Hematopoietic multipotent progenitor cell treated with erythropoietin and hydrocortisone succinate and interleukin-3 and kit ligand, for 8 days (in vitro differentiated cells): ENCODE results near the gene ELF1.

Experiments used
- DNase-seq: peaks from one replicate; pipeline ENCODE4 v3.0.0-alpha.2; 2015

Gene ELF1

DNA sequence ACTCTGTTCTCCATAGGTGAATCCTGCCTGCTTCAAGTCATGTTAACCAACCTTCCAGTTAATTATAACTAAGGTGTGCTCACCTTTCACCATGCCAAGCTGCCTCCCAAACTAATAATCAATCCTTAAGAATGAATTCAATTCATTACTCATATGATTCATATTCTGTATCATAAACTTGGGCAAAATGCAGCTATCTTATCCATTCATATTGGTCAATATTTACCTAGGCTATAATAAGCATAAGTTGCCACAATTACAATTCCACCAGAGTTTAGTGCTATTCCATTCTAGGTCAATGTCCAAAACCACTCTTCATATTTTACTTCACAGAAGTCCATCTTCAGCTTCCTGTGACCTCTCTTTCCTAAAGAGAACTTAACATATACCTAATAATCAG, 13.4 kb downstream of the ELF1 start:
- DNase-seq: no peak

DNA sequence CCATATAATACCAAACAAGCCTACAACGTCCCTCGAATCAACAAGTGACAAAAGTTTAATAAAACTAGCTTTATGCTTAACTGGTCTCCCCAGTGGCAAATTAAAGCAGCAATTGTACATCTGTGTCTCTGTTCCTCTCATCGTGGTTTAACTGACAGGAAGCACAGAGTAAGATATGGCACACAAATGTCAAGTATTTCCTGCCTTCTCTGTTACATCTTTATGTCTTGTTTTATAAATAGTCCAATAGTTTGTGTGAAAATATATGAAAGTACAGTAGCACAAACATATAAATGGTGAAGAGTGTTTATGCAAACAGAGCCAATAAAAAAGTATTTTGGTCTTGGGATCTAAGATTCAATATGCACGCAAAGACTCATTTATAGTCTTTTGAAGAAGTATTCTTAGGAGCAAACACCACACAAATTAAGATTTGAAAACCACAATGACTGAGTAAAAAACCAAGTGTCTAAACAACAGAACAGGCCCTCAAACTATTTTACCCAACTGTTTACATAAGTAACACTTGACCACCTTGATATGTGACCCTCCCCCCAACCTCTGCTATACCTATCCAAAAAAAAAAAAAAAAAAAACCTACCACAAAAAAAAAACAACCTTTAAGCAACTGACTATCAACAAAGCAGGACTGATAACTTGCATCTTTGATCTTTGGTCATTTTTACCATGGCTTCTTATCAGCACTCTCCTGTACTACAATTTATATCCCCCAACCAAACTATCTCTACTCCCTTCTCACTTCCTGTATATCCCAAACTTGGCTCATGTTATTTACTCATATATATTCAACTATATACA, 14.0 kb downstream of the ELF1 start:
- peak; percentile 86 for DNase-seq

- no peak for DNase-seq
Observed at GRCh38 chr13:41002606-41003005, 16.5 kb downstream of the ELF1 start.

GRCh38 chr13:41001695-41002094, 17.4 kb downstream of the ELF1 start:
- DNase-seq: no peak

DNA sequence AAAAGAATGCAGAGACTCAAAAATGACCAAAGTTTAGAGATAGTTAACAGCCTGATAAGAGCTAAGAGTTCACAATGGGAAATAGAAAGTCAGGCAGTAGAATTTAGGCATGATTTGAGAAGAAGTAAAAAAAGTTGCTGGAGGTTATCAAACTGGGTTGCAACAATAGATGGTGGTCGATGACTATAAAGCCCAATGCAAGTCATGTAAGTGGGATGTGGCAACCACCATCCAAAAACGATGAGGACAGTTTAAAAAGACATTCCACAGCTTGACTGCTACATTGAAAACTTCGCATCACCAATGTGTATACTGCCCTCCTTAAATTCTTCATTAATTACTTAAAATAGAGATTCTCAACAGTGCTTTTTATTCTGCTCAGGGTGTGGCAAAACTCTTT, 19.7 kb downstream of the ELF1 start:
- DNase-seq: no peak

DNA sequence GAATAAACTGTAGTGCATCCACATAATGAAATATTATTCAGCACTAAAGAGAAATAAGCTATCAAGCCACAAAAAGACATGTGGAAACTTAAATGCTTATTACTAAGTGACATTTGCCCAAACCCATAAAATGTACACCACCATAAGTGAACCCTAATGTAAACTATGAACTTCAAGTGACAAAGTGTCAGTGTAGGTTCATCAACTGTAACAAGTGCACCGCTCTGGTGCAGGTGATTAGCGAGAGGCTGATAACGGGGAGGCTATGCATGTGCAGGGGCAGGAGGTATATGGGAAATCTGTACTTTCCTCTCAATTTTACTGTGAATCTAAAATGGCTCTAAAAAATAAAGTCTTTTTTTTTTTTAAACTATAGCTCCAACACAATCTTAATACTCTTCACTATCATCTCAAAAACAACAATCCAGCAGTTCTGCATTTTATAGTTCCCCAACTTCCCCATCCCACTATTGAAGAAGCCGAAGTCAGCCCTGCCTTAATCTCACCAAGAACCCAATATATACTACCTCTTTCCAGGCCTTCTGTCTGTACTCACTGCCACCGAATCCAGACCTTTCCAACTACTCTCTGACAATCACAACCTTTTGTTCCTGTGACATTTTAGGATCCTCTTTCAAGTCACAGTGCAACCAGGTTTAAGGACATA, 22.6 kb downstream of the ELF1 start:
- DNase-seq: no peak

- no peak for DNase-seq
Observed at GRCh38 chr13:40995997-40996396, 23.1 kb downstream of the ELF1 start.

- DNase-seq: no peak
Observed at GRCh38 chr13:40994581-40995230, 24.4 kb downstream of the ELF1 start.

DNA sequence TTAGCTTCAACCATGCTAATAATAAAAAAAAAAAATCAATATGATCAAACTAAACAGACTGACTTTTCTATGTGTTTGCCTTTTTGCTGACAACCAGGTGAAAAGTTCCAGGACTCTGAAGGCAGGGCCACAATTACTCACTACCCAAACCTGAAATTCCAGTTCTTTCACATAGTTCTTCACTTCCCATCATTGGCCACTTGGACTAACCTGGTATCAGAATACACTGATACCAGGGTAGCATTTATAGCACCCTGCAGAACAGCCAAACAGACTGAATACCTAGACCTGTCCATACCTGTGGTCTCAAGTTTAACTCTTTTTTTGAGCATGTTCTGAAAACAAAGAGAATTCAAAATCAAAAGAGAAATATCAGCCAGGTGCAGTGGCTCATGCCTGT, 25.1 kb downstream of the ELF1 start:
- no peak for DNase-seq

GRCh38 chr13:40992678-40993518, 26.2 kb downstream of the ELF1 start:
- DNase-seq: peak; percentile 66

GRCh38 chr13:40987606-40988280, 31.4 kb downstream of the ELF1 start:
- DNase-seq: no peak

DNA sequence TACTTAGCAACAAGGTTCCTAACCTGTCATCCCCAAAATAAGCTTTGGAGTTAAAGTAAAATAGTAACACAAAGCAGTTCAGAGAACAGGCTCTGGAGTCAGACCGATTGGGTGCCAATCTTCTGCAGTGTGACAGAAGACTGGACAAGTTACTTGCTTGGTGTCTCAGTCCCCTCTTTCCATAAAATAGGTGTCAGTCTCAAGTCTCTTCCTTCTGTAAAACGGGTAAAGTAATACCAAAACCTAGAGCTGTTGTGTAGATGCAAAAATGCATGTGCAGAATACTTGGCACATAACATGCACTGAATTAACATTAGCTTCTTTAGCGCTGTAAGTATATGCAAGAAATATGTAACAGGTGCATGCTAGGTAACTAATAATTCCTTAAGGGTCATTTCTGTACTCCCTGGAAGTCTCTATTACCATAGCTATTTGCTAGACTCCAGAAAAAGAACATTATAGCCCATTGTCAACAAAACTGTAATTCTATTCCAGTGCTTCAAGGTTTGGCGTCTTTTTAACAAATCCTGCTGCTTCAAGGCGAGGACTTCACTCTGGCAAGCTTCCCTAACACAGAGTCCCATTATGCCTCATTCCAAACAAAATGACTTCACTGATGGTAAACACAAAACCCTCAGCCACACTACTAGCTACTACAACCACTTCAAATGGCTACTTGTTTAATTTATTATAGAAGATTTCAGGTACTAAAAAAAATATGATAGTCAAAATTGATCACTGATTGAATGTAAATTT, 32.8 kb downstream of the ELF1 start:
- DNase-seq: no peak

- no peak for DNase-seq
Observed at GRCh38 chr13:40985381-40986100, 33.6 kb downstream of the ELF1 start.

GRCh38 chr13:40984668-40985366, 34.3 kb downstream of the ELF1 start:
- DNase-seq: no peak

GRCh38 chr13:40983725-40984667, 35.1 kb downstream of the ELF1 start:
- DNase-seq: no peak

DNA sequence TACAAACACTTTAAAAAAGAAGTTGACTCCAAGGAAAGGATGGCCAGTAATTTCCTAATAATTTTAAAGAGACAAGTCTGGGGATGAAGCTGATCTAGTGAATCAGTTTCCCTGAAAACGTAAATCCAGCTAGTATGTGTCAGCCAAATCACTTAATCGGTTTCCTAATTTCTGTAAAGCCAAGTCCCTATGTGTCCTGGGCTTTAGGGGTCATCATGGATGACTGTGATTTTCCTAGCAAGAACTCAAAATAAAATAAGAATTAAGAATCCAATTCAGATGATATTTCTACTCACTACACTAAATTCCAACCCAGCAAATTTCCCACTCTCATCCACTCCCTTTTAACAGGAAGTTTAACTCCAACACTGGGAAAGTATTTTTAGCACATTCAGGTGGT, 35.9 kb downstream of the ELF1 start:
- no peak for DNase-seq

GRCh38 chr13:40982772-40983171, 36.3 kb downstream of the ELF1 start:
- DNase-seq: peak; percentile 86

GRCh38 chr13:40981949-40982348, 37.2 kb downstream of the ELF1 start:
- DNase-seq: no peak

GRCh38 chr13:40981361-40981760, 37.8 kb downstream of the ELF1 start:
- DNase-seq: peak; percentile 56
